Type B pancreatic cell (in vitro differentiated cells): ENCODE measurements around the gene SPAG9. TPM values are rescaled to one million over a fixed set of nuclear protein-coding genes. Genes with fewer than 3 reads are reported as not detected.
A peak's percentile ranks its signal among the peaks of the same experiment; 100 is the strongest.

Experiments
- DNase-seq: peaks from one replicate; pipeline ENCODE4 v3.0.0; 2021; ENCODE audit warnings: mixed read lengths; ENCODE audit not compliant: unreplicated experiment; ENCODE audit errors: extremely low spot score
- H3K27ac Mint-ChIP-seq: 2 replicates; pipeline ENCODE4 v1.8.0; 2021; ENCODE audit warnings: mild to moderate bottlenecking, mixed read lengths
- H3K27me3 Mint-ChIP-seq: 2 replicates; pipeline ENCODE4 v1.8.0; 2021; ENCODE audit warnings: mixed read lengths
- H3K36me3 Mint-ChIP-seq: 2 replicates; pipeline ENCODE4 v1.8.0; 2021; ENCODE audit warnings: mixed read lengths
- H3K4me1 Mint-ChIP-seq: one replicate; pipeline ENCODE4 v1.8.0; 2021; ENCODE audit warnings: mixed read lengths; ENCODE audit not compliant: unreplicated experiment
- H3K4me3 Mint-ChIP-seq: 2 replicates; pipeline ENCODE4 v1.8.0; 2021; ENCODE audit warnings: mild to moderate bottlenecking, mixed read lengths
- H3K9me3 Mint-ChIP-seq: 2 replicates; pipeline ENCODE4 v1.8.0; 2021; ENCODE audit warnings: mixed read lengths
- CTCF ChIP-seq: fragments of 200-600 bp; sonication (generic); conservative IDR thresholded peaks from 2 replicates; pipeline ENCODE4 v1.5.0; 2021; ENCODE audit warnings: antibody characterized with exemption, mild to moderate bottlenecking
- total RNA-seq: library from RNA; stranded (reverse); gene quantifications from 2 replicates; pipeline ENCODE4 v1.2.1, GENCODE V29; 2021; ENCODE audit warnings: low replicate concordance

The SPAG9 gene
- total RNA-seq, 1 donor from 2014 or later = 82.9 TPM

- Mint-ChIP-seq H3K4me1 (peaks cover 20% of the 10 kb centered on the region), H3K27ac (peak overlapping the region; percentile 94), H3K27me3 (no peaks in the 10 kb centered on the region), H3K9me3 (no peaks in the 10 kb centered on the region), H3K4me3 (peak overlapping the region; percentile 94), H3K36me3 (peaks cover 20% of the 10 kb centered on the region)
- DNase-seq = no peak
- no peak for TF ChIP-seq CTCF
These were observed 45.1 kb upstream of the SPAG9 start for GRCh38 chr17:51165680-51166197.

GRCh38 chr17:51164911-51165679 is 44.4 kb upstream of the SPAG9 start:
- Mint-ChIP-seq H3K27me3 (no peaks in the 10 kb centered on the region), H3K4me3 (peak overlapping the region; percentile 94), H3K4me1 (peaks cover 20% of the 10 kb centered on the region), H3K36me3 (peaks cover 21% of the 10 kb centered on the region), H3K27ac (peak overlapping the region; percentile 94), H3K9me3 (no peaks in the 10 kb centered on the region)
- TF ChIP-seq CTCF = no peak
- no peak for DNase-seq

- Mint-ChIP-seq H3K27me3 (no peaks in the 10 kb centered on the region), H3K9me3 (no peaks in the 10 kb centered on the region), H3K4me3 (no peak overlapping the region), H3K4me1 (peaks cover 12% of the 10 kb centered on the region), H3K36me3 (peaks cover 22% of the 10 kb centered on the region), H3K27ac (no peak overlapping the region)
- TF ChIP-seq CTCF = no peak
- no peak for DNase-seq
These were observed 40.9 kb upstream of the SPAG9 start for GRCh38 chr17:51161541-51161940.

GRCh38 chr17:51159604-51160003 is 38.9 kb upstream of the SPAG9 start:
- H3K27me3 Mint-ChIP-seq = no peaks in the 10 kb centered on the region
- no peak for DNase-seq
- H3K27ac Mint-ChIP-seq = no peak overlapping the region
- H3K36me3 Mint-ChIP-seq = peaks cover 27% of the 10 kb centered on the region
- no peak for TF ChIP-seq CTCF
- H3K4me1 Mint-ChIP-seq = peaks cover 7% of the 10 kb centered on the region
- H3K9me3 Mint-ChIP-seq = no peaks in the 10 kb centered on the region
- no peak overlapping the region for H3K4me3 Mint-ChIP-seq

- Mint-ChIP-seq H3K27me3 (no peaks in the 10 kb centered on the region), H3K27ac (no peak overlapping the region), H3K4me3 (peak overlapping the region; percentile 61), H3K4me1 (peaks cover 7% of the 10 kb centered on the region), H3K9me3 (no peaks in the 10 kb centered on the region), H3K36me3 (peaks cover 19% of the 10 kb centered on the region)
- no peak for DNase-seq
- TF ChIP-seq CTCF = no peak
These were observed 34.7 kb upstream of the SPAG9 start for GRCh38 chr17:51155416-51155815.
